Measurements from ENCODE around the gene ADAM12. TPM values are rescaled to one million over a fixed set of nuclear protein-coding genes. Genes with fewer than 3 reads are reported as not detected.

ADAM12 gene
- polyA plus RNA-seq, 1 experiment = 8.6 TPM

- no peak for TF ChIP-seq CTCF (IDR thresholded peaks at IDR 0.05; ENCODE audit: insufficient read depth, low read depth, low read length)
- no peak overlapping the region for H3K4me3 ChIP-seq (ENCODE audit: low read depth, low read length)
- no peaks in the 10 kb centered on the region for H3K36me3 ChIP-seq (ENCODE audit: control insufficient read depth, insufficient read depth, low read length)
- ChIA-PET CTCF (no interaction called here), POLR2A (no interaction called here)
- H3K27me3 ChIP-seq (ENCODE audit: control insufficient read depth, insufficient read depth, low read length) = no peaks in the 10 kb centered on the region
- DNase-seq (ENCODE audit: low read depth) = no peak
Measured at GRCh38 chr10:126094537-126094936, 293.7 kb downstream of the ADAM12 start.

- TF ChIP-seq CTCF (IDR thresholded peaks at IDR 0.05; ENCODE audit: insufficient read depth, low read depth, low read length) = no peak
- no peaks in the 10 kb centered on the region for H3K36me3 ChIP-seq (ENCODE audit: control insufficient read depth, insufficient read depth, low read length)
- H3K27me3 ChIP-seq (ENCODE audit: control insufficient read depth, insufficient read depth, low read length) = no peaks in the 10 kb centered on the region
- no peak overlapping the region for H3K4me3 ChIP-seq (ENCODE audit: low read depth, low read length)
- no peak for DNase-seq (ENCODE audit: low read depth)
- ChIA-PET POLR2A (no interaction called here), CTCF (no interaction called here)
Measured at GRCh38 chr10:126092366-126093215, 295.7 kb downstream of the ADAM12 start.

- Histone ChIP-seq H3K36me3 (ENCODE audit: control insufficient read depth, insufficient read depth, low read length) (no peaks in the 10 kb centered on the region), H3K4me3 (ENCODE audit: low read depth, low read length) (no peak overlapping the region), H3K27me3 (ENCODE audit: control insufficient read depth, insufficient read depth, low read length) (no peaks in the 10 kb centered on the region)
- no peak for TF ChIP-seq CTCF (IDR thresholded peaks at IDR 0.05; ENCODE audit: insufficient read depth, low read depth, low read length)
- CTCF ChIA-PET = interaction anchor here (0.6 to 1.0 kb wide), 3 partner anchors 17 to 93 kb away, joined by 3 to 4 read pairs (median 3); no protein-coding TSS in a partner anchor
- peak; percentile 82 for DNase-seq (ENCODE audit: low read depth)
- POLR2A ChIA-PET = no interaction called here
Measured at GRCh38 chr10:126090911-126091728, 297.2 kb downstream of the ADAM12 start.

- DNase-seq (ENCODE audit: low read depth) = no peak
- Histone ChIP-seq H3K4me3 (ENCODE audit: low read depth, low read length) (no peak overlapping the region), H3K27me3 (ENCODE audit: control insufficient read depth, insufficient read depth, low read length) (no peaks in the 10 kb centered on the region), H3K36me3 (ENCODE audit: control insufficient read depth, insufficient read depth, low read length) (no peaks in the 10 kb centered on the region)
- POLR2A ChIA-PET = no interaction called here
- no peak for TF ChIP-seq CTCF (IDR thresholded peaks at IDR 0.05; ENCODE audit: insufficient read depth, low read depth, low read length)
- CTCF ChIA-PET = interaction anchor here (1.0 kb wide), 1 partner anchor 33 kb away, joined by 3 read pairs; no protein-coding TSS in a partner anchor
Measured at GRCh38 chr10:126090443-126090842, 297.8 kb downstream of the ADAM12 start.
